ENCODE data around the gene WNT4.

DNA sequence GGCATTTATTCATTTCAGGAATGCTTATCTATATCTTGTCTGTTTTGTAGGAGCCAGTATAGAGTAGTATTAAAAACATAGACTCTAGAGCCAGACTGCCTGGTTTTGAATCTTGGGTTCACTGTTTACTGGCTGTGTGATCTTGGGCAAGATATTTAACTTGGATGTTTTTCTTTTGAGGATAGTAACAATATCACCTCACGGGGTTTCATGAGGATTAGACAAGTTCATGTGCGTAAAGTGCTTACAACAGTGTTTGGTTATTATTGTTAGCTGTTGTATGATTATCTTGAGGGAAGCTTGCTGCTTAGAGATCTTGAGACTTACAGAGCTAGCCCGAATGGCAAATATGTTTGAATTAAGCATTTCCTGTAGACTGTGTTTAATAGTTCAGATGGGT lies 40.2 kb downstream of the WNT4 start:
- TF ChIP-seq, protein P1, sequence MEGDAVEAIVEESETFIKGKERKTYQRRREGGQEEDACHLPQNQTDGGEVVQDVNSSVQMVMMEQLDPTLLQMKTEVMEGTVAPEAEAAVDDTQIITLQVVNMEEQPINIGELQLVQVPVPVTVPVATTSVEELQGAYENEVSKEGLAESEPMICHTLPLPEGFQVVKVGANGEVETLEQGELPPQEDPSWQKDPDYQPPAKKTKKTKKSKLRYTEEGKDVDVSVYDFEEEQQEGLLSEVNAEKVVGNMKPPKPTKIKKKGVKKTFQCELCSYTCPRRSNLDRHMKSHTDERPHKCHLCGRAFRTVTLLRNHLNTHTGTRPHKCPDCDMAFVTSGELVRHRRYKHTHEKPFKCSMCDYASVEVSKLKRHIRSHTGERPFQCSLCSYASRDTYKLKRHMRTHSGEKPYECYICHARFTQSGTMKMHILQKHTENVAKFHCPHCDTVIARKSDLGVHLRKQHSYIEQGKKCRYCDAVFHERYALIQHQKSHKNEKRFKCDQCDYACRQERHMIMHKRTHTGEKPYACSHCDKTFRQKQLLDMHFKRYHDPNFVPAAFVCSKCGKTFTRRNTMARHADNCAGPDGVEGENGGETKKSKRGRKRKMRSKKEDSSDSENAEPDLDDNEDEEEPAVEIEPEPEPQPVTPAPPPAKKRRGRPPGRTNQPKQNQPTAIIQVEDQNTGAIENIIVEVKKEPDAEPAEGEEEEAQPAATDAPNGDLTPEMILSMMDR (IDR thresholded peaks at IDR 0.05; ENCODE audit: low read depth, low read length), result no peak
- TF ChIP-seq POLR2A (IDR thresholded peaks at IDR 0.05; ENCODE audit: extremely low read depth, insufficient read length) (no peak), MYC (IDR thresholded peaks at IDR 0.05; ENCODE audit: low read depth, low read length) (no peak)

Data from NB4 (cell line).